Left lung (tissue), 10 donors: ENCODE results near the gene CLDN7. TPM values are rescaled to one million over a fixed set of nuclear protein-coding genes. Genes with fewer than 3 reads are reported as not detected.
"Not testable (repeated sequence)": the region's sequence is repeated elsewhere in the genome, so short reads cannot be mapped to it uniquely, and the experiment has no call there.

Experiments used
- ATAC-seq: fragments of 200-7000 bp; cut with Tn5 transposase; one replicate; pipeline ENCODE4 v1.9.1; 2020; ENCODE audit warnings: moderate library complexity
- DNase-seq, 4 donors: peaks; one replicate each; pipeline ENCODE4 v3.0.0-alpha.2; 2013 to 2020
- H3K27ac ChIP-seq, 2 donors: fragments of 200-600 bp; sonication (generic) in 1 of 2; one replicate each; pipeline versions ENCODE4 v1.5.0 to v1.8.0; 2020 to 2021
- H3K27me3 ChIP-seq, 2 donors: fragments of 200-600 bp; sonication (generic) in 1 of 2; one replicate each; pipeline versions ENCODE4 v1.5.0 to v1.8.0; 2020 to 2021
- H3K36me3 ChIP-seq, 2 donors: fragments of 200-600 bp; sonication (generic) in 1 of 2; one replicate each; pipeline versions ENCODE4 v1.5.0 to v1.8.0; 2020 to 2021
- H3K4me1 ChIP-seq, 2 donors: fragments of 200-600 bp; one replicate each; pipeline ENCODE4 v1.8.0; 2021
- H3K4me3 ChIP-seq, 2 donors: fragments of 200-600 bp; sonication (generic) in 1 of 2; one replicate each; pipeline versions ENCODE4 v1.5.0 to v1.8.0; 2020 to 2021; ENCODE audit warnings: mild to moderate bottlenecking in 1 of 2
- H3K9me3 ChIP-seq, 2 donors: fragments of 200-600 bp; sonication (generic) in 1 of 2; one replicate each; pipeline versions ENCODE4 v1.5.0 to v1.8.0; 2020 to 2021
- intact Hi-C, 2 donors: fragments of 100-400 bp; cut with DNase I; formaldehyde crosslinking; loops; one replicate each; pipeline versions ENCODE4 v1.11.2 to v1.14.2; 2022
- polyA plus RNA-seq, 6 donors: library from polyadenylated mRNA; unstranded; fragments of 120-200 nt; gene quantifications; one replicate each; pipeline ENCODE4 v1.2.1, GENCODE V29; 2013; ENCODE audit not compliant: insufficient read length in 6 of 6
- total RNA-seq, 2 donors: library from RNA; stranded (reverse); fragmentation: NEBNext Ultra II Directional; extraction: Animal tissue kit (Norgen Biotek cat#: 25700); gene quantifications; one replicate each; pipeline ENCODE4 v1.2.1, GENCODE V29; 2021
- TF ChIP-seq, protein P1 (sequence below), 2 donors: fragments of 200-600 bp; sonication (generic) in 1 of 2; IDR thresholded peaks; one replicate each; pipeline versions ENCODE4 v1.5.0 to v1.8.0; 2021; ENCODE audit warnings: antibody characterized with exemption in 2 of 2
- donor health status: DM: no; HTN: yes; CAD: no.
- donor health status: DM: no; HTN: no; CAD: no.

Gene CLDN7
- total and polyA plus RNA-seq, 8 donors, result 26.0 to 197 (median 36.5) TPM

DNA sequence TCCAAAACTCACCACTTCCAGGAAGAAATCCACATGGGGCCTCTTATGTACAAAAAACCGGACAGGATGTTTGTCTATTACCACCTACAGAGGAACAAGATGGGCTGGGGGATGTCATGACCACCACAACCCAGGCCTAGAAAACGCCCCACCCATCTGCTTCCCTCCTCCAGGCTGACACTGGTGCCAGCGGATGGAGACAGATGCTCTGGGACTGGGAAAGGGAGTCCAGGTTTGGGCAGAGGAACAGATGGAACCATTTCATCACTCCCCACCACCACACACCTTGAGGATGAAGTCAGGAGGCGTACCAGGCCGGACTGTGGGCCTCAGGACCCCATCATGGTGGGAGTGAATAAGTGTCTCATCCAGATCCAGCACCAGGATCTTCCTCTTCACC is 15.5 kb downstream of the CLDN7 start:
- Histone ChIP-seq H3K36me3 (peaks cover 0 to 37% of the 10 kb centered on the region in 2 donors), H3K4me3 (no peak overlapping the region), H3K4me1 (peaks cover 9 to 47% of the 10 kb centered on the region in 2 donors), H3K27me3 (no peaks in the 10 kb centered on the region), H3K27ac (no peak overlapping the region), H3K9me3 (no peaks in the 10 kb centered on the region)
- ATAC-seq (no peak), DNase-seq (peak in 1 of 4 donors; percentile 4)
- TF ChIP-seq, protein P1, sequence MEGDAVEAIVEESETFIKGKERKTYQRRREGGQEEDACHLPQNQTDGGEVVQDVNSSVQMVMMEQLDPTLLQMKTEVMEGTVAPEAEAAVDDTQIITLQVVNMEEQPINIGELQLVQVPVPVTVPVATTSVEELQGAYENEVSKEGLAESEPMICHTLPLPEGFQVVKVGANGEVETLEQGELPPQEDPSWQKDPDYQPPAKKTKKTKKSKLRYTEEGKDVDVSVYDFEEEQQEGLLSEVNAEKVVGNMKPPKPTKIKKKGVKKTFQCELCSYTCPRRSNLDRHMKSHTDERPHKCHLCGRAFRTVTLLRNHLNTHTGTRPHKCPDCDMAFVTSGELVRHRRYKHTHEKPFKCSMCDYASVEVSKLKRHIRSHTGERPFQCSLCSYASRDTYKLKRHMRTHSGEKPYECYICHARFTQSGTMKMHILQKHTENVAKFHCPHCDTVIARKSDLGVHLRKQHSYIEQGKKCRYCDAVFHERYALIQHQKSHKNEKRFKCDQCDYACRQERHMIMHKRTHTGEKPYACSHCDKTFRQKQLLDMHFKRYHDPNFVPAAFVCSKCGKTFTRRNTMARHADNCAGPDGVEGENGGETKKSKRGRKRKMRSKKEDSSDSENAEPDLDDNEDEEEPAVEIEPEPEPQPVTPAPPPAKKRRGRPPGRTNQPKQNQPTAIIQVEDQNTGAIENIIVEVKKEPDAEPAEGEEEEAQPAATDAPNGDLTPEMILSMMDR (IDR thresholded peaks at IDR 0.05), result no peak
- intact Hi-C loops, result no loop called here

DNA sequence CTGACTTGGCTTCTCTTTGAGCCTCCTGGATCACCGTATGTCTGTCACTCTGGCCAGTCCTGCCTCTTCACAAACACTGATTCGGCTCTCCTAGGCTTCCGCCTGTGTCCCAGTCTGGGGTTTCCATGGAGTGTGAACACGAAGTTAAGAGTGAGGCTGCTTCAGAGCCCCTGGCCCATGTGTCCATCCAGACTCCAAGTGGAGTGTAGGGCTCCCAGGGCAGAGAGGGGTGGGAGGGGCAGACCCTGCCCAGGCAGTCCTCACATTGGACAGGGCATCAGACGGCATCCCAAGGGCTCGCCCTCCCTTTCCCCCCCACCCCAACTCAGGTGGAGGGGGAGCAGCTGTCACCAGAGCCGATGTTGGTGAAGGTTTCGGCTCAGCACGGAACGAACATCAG is 18.4 kb downstream of the CLDN7 start:
- Histone ChIP-seq H3K27ac (peak overlapping the region; percentile 96 to 97), H3K4me3 (peak overlapping the region in 1 of 2 donors; percentile 99), H3K36me3 (peaks cover 0 to 50% of the 10 kb centered on the region in 2 donors), H3K4me1 (peaks cover 17 to 47% of the 10 kb centered on the region in 2 donors)
- ATAC-seq, intact Hi-C loops, H3K27me3 ChIP-seq, H3K9me3 ChIP-seq: not testable (repeated sequence)
- DNase-seq, result peak in 1 of 4 donors; percentile 41

DNA sequence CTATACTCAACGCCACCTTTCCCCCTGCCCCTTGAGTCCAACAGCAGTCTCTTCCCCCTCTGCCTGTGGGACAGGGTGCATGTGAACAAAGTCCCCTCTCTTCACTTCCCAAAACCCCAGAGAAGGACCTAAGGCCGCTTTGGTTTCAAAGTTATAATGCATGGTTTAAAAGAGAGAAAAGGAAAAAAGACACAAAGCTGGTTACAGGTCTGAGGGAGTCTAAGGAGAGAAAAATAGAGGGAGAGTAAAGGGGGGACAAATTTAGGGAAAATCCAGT is 18.9 kb downstream of the CLDN7 start:
- TF ChIP-seq, protein P1 (IDR thresholded peaks at IDR 0.05), result no peak
- H3K27ac ChIP-seq, result peak overlapping the region; percentile 96 to 97
- peak overlapping the region; percentile 91 to 99 for H3K4me3 ChIP-seq
- DNase-seq, result no peak
- H3K9me3 ChIP-seq, result no peaks in the 10 kb centered on the region
- intact Hi-C loops, result no loop called here
- H3K27me3 ChIP-seq, result no peaks in the 10 kb centered on the region
- H3K4me1 ChIP-seq, result peaks cover 17 to 43% of the 10 kb centered on the region in 2 donors
- ATAC-seq, result no peak
- peaks cover 0 to 50% of the 10 kb centered on the region in 2 donors for H3K36me3 ChIP-seq

- Histone ChIP-seq H3K36me3 (peaks cover 0 to 50% of the 10 kb centered on the region in 2 donors), H3K27me3 (no peaks in the 10 kb centered on the region), H3K4me3 (peak overlapping the region; percentile 91 to 99), H3K4me1 (peaks cover 17 to 38% of the 10 kb centered on the region in 2 donors), H3K9me3 (no peaks in the 10 kb centered on the region), H3K27ac (peak overlapping the region; percentile 96 to 97)
- peak; percentile 96 to 99 (median 96) for DNase-seq
- peak; percentile 65 for ATAC-seq
- TF ChIP-seq, protein P1 (IDR thresholded peaks at IDR 0.05), result no peak
- intact Hi-C loops, result no loop called here
These were observed 19.4 kb downstream of the CLDN7 start for GRCh38 chr17:7242717-7243452.

DNA sequence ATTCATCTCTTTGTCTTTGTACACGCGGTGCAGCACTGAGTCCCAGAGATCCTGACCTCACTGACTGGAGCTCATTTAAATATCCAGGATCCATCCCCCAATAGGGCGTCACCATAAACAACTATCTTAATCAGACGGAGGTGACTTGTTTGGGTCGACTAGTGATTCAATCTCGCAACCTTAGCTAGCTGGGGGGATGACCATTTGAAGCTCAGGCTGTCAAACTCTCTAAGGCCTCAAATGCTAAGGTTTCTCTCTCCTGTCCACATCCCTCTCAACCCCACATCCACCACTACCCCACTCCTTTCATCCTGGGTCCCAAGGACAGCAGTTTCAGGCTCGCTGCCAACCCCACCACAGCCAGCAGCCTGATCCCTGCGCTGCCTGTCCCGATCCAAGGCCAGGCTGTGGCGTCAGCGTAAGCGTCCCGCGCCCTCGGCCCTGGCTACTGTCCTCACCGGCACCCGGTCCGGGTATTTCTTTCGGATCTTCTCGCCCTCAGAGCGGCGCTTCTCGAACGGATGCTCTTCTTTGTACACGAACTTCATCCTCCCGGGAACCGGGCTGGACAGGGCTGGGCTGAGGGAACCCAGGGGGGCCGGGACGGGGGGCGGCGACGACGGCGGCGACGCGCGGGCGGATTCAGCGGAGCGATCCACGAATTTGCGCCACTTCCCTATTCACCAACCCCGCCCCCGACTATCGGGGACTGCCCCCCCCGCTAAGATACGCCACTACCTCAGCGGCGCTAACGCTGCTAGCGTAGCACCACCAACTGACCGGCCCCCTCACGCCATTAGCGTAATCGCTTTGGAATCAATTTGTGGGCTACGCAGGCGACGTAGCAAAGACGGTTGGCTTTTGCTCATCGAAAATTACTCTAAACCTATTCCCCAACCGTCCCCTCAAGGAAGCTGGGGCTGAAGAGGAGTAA is 20.2 kb downstream of the CLDN7 start, which contains the start of gene GABARAP:
GABARAP (minus strand) TSS at position 667 of the 934 bp plus-strand sequence; CDS start at position 548, 119 bp downstream.
- no peaks in the 10 kb centered on the region for H3K9me3 ChIP-seq
- peaks cover 0 to 50% of the 10 kb centered on the region in 2 donors for H3K36me3 ChIP-seq
- no peaks in the 10 kb centered on the region for H3K27me3 ChIP-seq
- DNase-seq (peak; percentile 94 to 98 (median 96)), ATAC-seq (peak; percentile 54)
- H3K27ac ChIP-seq, result peak within 1 kb of the TSS; percentile 96 to 97
- TF ChIP-seq, protein P1 (IDR thresholded peaks at IDR 0.05), result peak in 1 of 2 donors; percentile 12
- intact Hi-C loops, result no loop called here
- peaks cover 17 to 39% of the 10 kb centered on the region in 2 donors for H3K4me1 ChIP-seq
- peak within 1 kb of the TSS; percentile 91 to 99 for H3K4me3 ChIP-seq
